CD4-positive, alpha-beta T cell treated with Interleukin-6 at 100 ng/mL for 8 hours (primary cell): ENCODE measurements around the gene PHYH.
"Not testable (repeated sequence)": the region's sequence is repeated elsewhere in the genome, so short reads cannot be mapped to it uniquely, and the experiment has no call there.

Source experiments
- DNase-seq: peaks from one replicate; pipeline ENCODE4 v3.0.0-alpha.2; 2020; ENCODE audit warnings: mixed read lengths, low spot score

The PHYH gene

DNA sequence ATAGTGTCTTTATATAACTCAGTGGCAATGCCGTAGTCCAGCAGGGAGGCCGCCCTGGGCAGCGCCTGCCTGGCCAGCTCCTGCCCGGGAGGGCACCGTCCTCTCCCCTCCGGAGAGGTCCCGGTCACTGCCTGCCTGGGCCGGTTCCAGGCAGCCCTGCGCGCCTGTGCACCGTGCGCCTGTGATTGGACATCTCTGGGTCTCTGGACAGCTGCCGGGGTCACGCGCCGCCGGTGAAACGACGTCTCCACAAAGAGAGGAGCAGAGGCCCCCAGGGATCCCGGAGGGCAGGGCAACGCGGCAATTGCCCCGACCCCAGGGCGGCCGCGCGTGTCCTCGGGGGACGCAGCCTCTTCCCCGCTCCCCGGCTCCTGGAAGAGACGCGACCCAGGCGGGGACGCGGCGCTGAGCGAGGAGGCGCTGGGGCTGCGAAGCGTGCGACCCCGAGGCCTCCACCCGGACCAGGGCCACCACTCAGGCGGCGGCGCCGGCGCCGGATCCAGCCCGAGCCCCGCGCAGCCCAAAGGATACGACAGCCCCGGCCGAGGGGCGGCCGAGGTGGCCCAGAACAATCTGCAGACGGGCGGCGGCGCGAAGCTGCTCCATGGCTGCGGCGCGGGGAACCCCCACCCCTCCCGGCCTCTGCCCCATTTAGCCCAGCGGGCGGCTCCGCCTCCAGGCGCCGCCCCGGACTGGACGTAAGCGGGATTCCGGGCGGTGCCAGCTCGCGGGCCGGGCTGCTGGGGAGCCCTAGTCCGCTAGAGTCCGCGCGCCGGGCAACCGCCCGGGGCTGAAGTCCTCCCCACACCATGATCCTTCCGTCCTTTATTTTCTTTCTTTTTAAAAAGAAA, at the start of gene PHYH:
PHYH (minus strand) TSS at position 628 of the 851 bp plus-strand sequence; CDS start at position 606, 22 bp downstream.
- DNase-seq, result peak; percentile 76

DNA sequence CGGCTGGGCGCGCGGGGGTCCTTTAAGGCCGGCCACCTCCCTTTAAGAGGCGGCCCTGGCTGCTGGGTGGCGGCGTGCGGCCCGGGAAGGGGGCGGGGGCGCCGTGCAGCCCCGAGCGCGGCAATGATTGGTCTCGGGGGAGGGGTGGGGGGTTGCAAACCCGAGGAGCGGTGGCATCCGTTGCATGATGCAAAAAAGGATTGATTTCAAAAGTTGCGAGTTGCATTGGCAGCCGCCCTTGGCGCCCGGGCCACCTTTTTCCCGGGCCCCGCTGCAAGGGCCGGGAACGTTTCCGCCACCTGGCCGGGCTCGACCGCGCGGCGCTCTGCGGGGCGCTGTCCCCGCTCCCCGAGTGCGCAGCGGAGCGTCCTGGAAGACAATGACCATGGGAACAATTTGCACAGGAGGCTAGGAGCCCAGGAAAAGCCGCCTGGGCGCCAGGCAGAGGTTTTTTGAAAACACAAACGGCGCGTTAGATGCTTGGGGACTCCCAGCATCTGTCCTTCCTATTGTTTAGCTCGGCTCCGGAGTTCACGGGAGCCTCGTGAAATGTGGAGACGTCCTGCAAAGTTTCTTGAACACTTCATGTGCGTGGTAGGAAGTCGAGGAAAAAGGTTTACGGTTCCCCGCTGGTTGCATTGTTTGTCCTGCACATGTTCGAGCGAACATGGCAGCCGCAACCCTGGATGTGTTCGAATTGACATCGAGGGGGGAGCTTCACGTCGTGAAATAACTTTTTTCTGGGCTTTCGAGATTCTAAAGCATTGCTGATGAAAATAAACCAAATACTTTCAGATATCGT, 48.6 kb upstream of the PHYH start, which contains the start of gene SEPHS1:
SEPHS1 (minus strand) TSS at position 78 of the 802 bp plus-strand sequence. CDS start 3,343 bp downstream, outside the sequence.
- DNase-seq, result peak; percentile 84

DNA sequence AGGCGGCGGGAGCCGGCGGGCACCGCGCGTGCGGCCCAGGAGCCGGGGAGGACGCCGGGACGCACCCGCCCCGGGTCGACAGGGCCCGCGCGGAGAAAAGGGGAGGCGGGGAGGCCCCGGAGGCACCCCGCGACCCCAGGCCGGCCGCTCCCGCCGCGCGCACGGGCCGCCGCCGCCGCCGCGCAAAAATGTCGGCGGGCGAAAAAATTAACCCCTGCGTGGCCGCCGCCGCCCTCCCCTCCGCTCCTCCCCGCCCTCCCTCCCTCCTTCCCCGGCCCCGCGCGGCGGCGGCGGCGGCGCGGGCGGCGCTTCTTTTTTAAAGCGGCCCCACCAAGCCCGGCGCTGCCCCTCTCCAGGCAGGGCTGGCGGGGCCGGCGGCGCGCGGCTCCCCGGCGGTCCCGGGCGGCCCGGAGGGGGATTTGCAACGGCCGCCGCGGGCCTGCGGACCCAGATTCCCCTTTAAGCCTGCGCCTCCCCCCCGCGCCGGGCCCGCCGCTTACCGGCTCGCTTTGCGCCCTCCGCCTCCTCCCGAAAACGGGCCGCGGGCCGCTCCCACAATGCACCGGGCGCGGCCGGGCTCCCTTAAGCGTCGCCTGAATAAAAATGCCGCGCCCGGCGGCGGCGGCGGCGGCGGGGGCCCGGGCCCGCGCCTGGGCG, 47.8 kb upstream of the PHYH start:
- DNase-seq, result peak; percentile 67

DNA sequence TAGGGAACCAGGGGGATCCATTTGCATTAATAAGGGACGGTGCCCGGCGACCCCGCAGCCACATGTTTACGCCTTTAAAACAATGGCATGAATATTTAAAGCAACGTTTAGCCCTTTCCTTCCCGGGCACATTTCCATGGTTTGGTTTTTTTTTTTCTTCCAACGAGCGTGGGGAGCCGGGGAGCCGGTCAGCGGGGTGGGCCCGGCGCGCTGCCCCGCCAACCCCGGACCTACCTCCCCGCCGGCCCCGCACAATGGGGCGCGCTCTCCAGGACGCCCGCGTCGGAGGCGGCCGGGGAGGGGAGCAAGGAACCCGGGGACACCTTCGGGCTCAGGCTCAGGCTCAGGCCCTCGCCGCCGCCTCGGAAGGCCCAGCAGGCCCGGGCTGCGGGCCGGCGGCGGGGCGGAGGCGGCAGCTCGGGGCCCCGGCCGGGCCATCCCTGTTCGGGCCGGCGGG, 47.2 kb upstream of the PHYH start:
- DNase-seq, result peak; percentile 16

DNA sequence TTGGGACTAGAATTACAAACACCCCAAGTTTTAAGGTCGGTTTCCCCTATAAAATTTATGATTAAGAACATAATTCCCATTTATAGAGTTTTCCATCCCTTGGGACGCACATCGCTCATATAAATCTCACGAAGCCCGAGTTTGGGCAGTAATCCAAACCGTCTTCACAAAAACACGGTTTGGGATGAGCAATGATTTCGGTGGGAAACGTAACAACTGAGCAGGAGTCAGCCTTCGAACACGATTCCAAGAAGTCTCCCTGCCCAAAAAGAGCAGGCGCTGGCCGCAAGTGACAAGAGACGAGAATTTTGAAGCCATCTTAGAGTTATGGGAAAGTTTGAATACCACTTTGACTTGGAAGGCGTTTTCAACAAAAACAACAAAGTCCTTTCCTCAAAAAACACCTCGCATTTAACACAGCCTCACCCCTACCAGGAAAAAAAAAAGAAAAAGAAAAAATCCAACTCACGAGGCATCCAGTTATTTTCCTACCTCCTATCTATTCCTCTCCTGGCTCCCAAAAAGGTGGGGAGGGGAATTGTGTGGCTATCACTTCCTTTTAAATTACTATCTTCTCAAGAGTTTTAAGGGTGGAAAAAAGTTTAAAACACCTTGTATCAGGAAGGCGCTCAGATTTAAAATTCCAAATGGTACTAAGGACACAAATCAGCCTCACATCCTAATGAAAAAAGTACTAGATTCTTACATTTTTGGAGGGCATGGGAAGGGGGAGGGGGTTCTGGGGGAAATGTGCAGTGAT, 46.6 kb upstream of the PHYH start:
- no peak for DNase-seq

DNA sequence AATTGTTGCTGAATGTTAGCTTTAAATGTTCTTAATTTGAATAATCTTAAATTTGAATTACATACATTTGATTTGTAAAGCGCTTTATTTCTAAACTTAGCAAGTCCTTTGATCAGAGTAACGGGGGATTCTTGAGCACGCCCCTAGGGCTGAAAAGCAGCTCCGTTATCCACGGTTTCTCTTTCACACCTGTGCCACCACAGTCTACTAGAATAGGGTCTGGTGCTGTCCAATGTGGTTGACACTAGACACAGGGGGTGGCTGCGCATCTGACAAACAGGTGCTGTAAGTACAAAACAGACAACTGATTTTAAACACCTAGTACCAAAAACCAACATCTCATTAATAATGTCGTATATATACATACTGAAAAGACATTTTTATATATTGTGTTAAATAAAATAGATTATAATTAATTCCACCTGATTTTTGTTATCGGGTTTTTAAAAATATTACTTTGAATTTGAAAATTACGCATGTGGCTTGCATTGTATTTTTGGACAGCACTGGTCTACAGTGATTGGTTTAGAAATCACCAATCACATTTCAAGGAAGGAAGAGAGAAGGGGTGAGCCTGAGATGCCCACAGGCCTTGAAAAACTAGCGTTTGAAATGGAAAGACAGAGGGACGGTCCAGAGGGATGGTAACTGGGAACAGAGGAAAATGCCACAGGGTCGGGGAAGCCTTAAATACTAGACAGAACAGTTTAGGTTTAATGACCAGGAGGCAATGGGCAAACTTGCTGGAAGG, 40.9 kb upstream of the PHYH start:
- peak; percentile 10 for DNase-seq

DNA sequence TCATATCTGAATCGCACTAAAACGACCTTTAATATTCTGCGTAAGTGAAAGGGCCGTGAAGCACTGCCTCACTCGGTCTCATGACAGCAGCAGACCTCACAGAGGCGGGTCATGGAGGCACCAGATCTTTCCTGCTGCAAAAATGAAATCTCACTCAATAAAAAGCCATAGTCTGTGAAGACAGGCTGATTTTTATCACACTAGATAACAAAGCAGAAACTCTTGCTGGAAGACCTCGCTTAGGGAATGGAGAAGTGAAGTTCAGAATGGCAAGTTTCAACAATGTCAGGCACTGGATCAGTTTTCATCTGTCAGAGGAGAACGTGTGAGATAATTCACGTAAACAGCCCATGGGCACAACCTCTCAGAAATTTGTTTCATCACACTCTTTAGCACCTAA, 40.2 kb upstream of the PHYH start:
- DNase-seq, result no peak

DNA sequence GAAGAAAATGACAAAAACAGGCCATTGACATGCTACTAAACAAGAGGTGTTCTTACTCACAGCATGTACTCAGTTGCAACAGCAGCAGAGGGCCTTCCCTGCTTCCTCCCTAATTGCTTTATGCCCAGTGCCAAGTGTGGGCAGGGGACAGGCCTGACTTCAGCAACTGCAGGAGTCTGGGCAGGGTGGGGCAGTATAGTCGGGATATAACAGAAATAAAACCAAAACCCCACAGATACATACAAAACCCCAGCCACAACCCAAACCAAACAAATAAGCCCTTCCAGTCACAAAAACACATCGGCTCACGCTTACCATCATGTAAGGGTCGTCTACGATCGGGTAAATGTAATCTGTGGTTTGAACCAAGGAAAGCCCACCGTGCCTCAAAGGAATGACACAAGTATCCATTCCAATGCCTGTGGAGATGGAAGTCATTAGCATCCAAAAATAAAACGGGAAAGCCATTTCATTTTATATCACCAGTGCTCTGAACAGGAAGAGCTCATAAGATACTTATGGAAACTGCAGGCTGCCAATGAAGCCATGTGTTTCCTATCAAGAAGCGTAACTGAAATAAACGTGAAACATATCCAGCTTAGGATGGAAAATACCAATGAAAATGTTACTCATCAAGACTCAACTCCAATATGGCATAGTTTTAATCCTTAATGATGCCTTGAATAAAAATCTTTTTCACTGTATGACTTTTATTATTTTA, 38.7 kb upstream of the PHYH start:
- DNase-seq, result no peak

DNA sequence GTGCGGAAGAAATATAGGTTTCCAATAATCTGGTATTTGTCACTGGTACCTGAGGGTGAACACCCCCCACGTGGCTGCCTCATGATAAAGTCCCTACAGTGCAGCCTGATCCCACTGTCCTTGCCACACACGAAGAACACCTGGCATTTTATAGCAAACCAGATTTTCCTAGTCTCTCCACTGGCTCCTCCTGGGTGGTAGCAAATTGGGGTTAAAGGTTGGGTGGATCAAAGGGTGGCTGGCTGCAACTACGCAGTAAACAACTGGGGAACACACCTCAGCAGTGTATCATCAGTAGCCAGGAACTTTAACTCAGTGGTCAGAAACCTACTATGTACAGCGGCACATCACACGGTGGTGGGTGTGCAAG, 37.9 kb upstream of the PHYH start:
- DNase-seq, result no peak

DNA sequence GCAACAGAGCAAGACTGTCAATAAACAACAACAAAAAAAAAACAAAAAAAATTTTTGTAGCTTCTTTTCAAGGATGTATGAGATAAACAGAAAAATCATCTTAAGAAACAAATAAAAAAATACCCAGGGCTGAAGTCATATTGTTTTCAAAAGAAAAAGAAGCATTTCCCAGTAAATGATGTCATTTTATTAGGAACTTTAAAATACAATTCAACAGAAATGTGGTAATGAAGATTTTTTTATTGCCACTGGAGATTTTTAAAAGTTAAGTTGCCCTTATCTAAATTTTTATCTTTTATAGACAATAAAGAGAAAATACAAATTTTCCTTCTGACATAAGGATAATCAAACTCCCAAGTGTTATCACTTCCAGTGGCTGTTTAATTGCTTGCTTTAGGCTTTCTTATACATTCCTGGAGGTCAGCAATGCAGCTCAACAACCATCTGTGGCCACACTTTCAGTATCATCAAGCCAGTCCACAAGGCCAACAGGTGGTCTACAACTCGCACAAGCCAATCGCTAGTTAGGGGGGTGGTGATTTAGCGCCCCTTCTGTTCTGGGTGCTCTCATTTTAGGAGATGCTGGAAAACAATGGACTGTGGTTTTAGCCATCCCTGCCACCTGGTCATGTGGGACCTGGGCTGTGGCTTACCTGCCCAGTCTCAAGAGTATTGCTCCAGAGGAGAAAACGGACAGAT, 37.4 kb upstream of the PHYH start:
- DNase-seq, result no peak

DNA sequence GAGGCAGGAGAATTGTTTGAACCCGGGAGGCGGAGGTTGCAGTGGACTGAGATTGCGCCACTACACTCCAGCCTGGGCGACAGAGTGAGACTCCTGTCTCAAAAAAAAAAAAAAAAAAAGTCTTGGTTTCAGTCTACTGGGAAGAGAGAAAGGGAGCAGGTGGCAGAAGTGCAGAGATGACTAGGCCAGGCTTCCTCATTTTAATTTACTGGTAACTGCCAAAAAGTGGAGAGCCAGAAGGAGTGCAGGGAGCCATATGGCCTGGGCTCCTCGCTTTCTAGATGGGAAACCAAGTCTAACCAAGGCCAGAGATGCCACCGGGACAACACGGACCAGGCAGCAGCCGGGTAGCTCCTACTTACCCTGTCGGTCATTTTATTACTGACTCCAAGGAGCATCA, 36.0 kb upstream of the PHYH start:
- no peak for DNase-seq

DNA sequence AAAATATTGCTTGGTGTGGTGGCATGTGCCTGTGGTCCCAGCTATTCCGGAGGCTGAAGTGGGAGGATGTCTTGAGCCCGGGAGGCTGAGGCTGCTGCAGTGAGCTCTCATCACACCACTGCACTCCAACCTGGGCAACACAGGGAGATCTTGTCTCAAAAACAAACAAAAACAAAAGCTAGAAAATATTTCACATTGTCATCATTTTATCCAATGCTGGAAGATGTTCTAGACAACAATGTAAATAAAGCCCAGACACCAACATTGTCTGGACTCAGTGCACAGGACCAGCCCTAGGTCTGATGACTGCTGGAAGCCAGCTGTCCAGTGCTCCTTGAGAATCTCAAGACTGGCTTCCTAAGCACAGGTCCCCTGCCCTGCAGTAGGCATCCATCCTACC, 34.7 kb upstream of the PHYH start:
- DNase-seq, result no peak

DNA sequence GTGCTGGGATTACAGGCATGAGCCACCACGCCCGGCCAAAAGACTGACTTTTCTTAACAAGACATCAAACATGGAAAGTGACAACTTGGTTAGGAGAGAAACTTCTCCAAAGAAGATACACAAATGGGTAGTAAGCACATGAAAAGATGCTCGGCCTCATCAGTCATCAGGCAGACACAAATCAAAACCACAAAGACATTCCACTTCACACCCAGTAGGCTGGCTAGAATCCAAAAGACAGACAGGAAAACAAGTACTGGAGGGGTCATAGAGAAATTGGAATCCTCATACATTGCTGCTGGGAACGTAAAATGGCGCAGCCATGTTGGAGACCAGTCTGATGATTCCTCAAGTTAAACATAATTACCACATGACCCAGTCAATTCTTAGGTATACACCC, 31.8 kb upstream of the PHYH start:
- DNase-seq, result no peak

DNA sequence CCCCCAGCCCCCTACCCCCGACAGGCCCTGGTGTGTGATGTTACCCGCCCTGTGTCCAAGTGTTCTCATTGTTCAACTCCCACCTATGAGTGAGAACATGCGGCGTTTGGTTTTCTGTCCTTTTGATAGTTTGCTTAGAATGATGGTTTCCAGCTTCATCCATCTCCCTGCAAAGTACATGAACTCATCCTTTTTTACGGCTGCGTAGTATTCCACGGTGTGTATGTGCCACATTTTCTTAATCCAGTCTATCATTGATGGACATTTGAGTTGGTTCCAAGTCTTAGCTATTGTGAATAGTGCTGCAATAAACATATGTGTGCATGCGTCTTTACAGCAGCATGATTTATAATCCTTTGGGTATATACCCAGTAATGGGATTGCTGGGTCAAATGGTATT, 31.1 kb upstream of the PHYH start:
- DNase-seq, result not testable (repeated sequence)

DNA sequence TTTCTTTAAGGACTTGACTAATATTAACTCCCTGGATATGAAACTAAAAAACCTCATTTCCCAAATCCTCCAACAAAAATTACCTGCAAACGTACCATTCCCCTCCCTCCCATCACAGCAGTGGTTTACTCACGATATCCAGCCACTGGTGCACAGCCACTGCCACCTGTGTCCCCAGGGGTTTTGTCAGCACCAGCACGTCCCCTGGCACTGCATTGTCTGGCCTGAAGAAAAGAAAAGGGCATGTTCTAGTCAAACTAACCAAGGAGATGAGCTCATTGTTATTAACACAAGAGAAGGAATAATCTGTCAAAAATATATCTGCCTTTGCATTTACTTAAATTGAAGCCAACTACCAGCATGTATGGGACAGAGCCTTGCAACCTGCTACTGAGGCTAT, 29.7 kb upstream of the PHYH start:
- DNase-seq, result no peak

DNA sequence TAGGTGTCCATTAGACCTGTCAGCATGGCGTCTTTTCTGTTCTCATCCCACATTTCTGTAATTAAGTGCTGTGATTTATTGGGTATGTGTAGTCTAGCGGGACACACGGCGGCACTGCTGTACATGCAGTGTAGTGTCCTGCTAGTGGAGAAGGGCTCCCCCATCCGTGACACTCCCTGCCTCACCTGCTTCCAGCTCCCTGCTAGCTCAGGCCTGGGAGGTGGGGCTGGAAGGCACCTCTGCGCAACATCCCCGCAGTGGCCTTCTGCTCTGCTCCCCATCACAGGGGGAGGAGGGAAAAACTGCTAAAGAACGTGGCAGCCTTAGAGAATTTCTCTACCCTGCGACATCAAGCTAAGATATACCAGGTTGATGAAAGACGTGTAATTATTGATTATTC, 28.7 kb upstream of the PHYH start:
- DNase-seq, result no peak

DNA sequence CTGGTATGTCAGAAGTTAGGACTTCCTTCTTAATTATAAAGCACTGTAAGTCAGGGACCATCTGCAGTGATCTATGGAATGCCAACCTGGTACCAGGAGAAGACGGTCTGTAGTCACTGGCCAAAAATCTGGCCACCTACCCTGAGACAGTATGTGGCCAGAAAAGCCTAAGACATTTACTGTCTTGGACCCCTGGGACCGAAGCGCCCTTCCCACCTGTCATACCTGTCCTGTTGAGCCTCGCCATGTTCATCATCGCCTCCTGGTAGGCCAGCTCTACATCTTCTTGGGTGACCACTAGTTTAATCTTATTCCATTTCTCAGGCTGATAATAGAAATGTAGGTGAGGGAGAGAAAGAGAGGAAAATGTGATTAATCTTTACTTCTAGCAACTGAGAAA, 28.3 kb upstream of the PHYH start:
- no peak for DNase-seq

DNA sequence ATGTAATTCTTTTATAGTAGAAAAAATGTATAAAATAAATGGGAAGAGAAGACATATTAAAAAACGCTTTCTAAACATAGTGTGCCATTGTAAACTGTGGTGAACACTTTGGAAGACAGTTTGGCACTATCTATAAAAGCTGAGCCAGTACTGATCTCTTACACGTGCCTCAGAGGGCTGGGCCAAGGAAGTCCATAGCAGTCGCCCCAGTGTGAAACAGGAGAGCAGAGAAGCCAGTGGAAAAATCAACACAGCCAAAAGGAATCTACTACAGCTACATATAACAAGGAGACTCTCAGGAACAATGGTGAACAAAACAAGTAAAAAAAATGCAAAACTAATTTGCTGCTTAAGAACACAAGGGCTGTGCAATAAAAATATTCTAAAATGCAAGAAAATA, 27.7 kb upstream of the PHYH start:
- DNase-seq, result no peak

DNA sequence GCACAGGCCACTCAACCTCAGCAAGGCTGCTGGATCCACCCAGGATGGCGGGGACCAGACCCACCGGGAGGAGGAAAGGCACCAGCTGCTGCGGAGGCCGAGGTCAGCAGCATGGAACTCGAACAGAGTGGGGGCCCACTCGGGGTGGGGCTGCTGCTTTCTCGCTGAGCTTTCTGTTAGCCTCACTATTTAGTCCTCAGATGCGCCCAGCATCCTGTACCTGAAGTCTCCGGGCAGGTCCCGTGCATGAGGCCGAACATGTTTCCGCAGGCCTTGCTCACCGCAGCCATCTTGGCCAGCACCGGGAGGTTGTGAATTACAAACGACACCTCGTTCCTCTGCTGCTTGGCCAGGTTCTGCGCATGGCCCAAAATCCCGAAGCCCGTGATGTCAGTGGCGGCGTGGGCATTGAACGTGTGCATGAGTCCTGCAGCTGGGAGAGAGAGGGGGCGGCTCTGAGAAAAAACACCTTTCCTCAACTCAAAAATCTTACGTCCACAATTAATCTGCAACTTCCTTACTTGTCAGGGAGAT, 22.8 kb upstream of the PHYH start:
- DNase-seq, result no peak

DNA sequence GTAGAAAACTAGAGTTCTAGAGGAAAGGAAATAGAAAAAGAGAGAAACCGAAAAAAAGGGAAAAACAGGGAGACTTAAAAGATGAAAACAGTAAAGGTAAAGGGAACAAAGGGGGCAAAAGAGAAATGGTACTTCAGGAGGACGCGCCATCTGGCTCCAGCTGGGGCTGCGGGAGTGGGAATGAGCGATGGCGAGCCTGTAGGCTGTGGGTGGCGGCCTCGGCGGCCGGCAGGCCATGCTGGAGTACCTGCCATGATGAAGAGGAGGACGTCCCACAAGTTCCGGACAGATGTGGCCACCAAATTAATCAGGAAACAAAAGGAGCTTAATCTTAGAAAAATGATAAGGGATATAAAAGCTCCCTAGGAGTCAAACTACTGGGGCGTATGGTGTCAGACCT, 21.7 kb upstream of the PHYH start:
- no peak for DNase-seq
